Mesothelial cell of epicardium (in vitro differentiated cells): ENCODE measurements around the gene C19orf38. TPM values are rescaled to one million over a fixed set of nuclear protein-coding genes. Genes with fewer than 3 reads are reported as not detected.

Experiments
- DNase-seq, 2 experiments: peaks; one replicate each; pipeline ENCODE4 v3.0.0; 2021; ENCODE audit warnings: low spot score in 2 of 2; ENCODE audit not compliant: unreplicated experiment in 2 of 2
- H3K27ac Mint-ChIP-seq: 2 replicates; pipeline ENCODE4 v1.8.0; 2021; ENCODE audit warnings: mixed read lengths
- H3K27me3 Mint-ChIP-seq: 2 replicates; pipeline ENCODE4 v1.8.0; 2021; ENCODE audit warnings: low read depth, mixed read lengths
- H3K36me3 Mint-ChIP-seq: 2 replicates; pipeline ENCODE4 v1.8.0; 2021; ENCODE audit warnings: mixed read lengths
- H3K4me1 Mint-ChIP-seq: 2 replicates; pipeline ENCODE4 v1.8.0; 2021; ENCODE audit warnings: mixed read lengths
- H3K4me3 Mint-ChIP-seq: 2 replicates; pipeline ENCODE4 v1.8.0; 2021; ENCODE audit warnings: mild to moderate bottlenecking, moderate library complexity, mixed read lengths
- H3K9me3 Mint-ChIP-seq: 2 replicates; pipeline ENCODE4 v1.8.0; 2021; ENCODE audit warnings: mixed read lengths
- total RNA-seq: library from RNA; stranded (reverse); gene quantifications from 3 replicates; pipeline ENCODE4 v1.2.1, GENCODE V29; 2021
- TF ChIP-seq, protein P1 (sequence below): fragments of 200-600 bp; sonication (generic); IDR thresholded peaks from one replicate; pipeline ENCODE4 v1.5.0; 2021; ENCODE audit warnings: antibody characterized with exemption; ENCODE audit not compliant: unreplicated experiment

The C19orf38 gene
- total RNA-seq, 1 donor from 2014 or later = 2.3 TPM

DNA sequence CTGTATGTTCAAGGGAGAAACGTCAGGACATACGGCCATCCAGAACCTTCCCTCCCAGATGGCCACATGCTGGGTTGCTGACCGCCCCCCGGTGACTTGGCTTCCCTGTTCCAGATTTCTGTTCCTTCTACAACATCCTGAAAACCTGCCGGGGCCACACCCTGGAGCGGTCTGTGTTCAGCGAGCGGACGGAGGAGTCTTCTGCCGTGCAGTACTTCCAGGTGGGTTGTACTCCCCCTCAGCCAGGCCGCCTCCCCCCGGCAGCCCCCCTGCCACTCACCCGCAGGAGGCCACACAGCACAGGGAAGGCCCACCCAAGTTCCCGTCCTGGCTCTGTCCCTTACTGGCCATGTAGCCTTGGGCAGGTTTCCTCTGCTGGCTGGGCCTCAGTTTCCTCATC lies 59.7 kb downstream of the C19orf38 start:
- TF ChIP-seq, protein P1, sequence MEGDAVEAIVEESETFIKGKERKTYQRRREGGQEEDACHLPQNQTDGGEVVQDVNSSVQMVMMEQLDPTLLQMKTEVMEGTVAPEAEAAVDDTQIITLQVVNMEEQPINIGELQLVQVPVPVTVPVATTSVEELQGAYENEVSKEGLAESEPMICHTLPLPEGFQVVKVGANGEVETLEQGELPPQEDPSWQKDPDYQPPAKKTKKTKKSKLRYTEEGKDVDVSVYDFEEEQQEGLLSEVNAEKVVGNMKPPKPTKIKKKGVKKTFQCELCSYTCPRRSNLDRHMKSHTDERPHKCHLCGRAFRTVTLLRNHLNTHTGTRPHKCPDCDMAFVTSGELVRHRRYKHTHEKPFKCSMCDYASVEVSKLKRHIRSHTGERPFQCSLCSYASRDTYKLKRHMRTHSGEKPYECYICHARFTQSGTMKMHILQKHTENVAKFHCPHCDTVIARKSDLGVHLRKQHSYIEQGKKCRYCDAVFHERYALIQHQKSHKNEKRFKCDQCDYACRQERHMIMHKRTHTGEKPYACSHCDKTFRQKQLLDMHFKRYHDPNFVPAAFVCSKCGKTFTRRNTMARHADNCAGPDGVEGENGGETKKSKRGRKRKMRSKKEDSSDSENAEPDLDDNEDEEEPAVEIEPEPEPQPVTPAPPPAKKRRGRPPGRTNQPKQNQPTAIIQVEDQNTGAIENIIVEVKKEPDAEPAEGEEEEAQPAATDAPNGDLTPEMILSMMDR = no peak
- no peaks in the 10 kb centered on the region for H3K27me3 Mint-ChIP-seq
- no peak for DNase-seq
- H3K36me3 Mint-ChIP-seq = peaks cover 19% of the 10 kb centered on the region
- H3K9me3 Mint-ChIP-seq = peaks cover 3% of the 10 kb centered on the region
- H3K4me1 Mint-ChIP-seq = no peaks in the 10 kb centered on the region
- no peak overlapping the region for H3K4me3 Mint-ChIP-seq
- H3K27ac Mint-ChIP-seq = no peak overlapping the region

DNA sequence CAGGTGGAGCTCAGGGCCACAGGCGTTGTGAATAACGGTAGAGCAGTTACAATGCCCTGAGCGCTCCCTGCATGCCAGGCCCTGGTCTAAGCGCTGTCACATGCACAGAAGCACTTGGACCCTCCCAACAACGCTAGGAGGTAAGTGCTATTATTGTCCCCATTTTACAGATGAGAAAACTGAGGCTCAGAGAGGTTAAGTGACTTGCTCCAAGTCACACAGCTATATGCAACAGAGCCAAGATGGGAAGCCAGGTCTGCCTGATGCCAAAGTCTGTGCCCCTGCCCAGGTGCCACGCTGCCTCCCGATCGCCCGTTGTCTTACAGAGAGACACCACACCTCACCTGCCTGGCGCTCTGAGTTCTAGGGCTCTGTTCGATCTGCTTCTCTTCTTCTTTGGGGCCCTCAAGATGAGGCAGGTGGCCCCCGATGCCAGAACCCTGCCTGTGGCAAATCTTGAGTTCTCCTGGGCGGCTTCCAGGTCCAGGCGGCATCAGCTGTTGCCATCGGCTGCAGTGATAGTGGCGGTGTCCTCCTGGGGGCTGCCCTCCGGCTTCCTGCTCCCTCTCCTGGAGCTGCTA lies 60.3 kb downstream of the C19orf38 start:
- TF ChIP-seq, protein P1 = no peak
- Mint-ChIP-seq H3K9me3 (no peaks in the 10 kb centered on the region), H3K27me3 (no peaks in the 10 kb centered on the region), H3K27ac (no peak overlapping the region), H3K4me3 (no peak overlapping the region), H3K4me1 (no peaks in the 10 kb centered on the region), H3K36me3 (peaks cover 16% of the 10 kb centered on the region)
- DNase-seq = no peak

DNA sequence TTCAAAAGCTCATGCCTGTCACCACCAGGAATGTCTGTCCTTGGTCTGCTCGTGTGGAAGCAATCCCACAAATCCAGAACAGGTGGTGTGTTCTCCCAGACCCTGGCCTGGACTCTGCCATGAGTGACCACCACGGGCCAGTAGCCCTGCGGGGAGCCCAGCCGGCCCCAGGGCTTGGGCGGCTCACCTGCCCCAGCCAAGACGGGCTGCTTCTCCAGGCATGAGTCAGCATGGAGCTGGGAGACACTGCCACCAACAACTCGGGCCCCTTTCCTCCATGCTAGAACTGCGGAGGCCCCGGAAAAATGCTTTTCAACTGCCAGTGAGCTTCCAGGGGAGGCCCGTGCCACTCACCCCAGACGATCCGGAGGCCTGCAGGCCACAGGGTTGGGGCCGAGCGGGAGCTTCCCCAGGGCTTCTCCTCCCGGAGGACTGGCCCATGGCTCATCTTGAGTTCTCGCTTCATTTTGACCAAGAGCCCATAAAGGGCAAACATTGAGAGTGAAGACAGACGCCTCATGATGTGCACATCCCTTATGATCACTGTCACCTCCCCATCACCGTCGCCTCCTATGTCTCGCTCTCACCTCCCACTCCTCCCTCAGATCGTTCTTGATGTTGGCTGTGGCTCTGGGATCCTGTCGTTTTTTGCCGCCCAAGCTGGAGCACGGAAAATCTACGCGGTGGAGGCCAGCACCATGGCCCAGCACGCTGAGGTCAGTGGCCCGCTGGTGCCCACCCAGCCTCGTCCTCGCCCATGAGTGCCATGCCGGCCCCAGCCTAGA lies 63.6 kb downstream of the C19orf38 start:
- Mint-ChIP-seq H3K4me1 (no peaks in the 10 kb centered on the region), H3K36me3 (peaks cover 15% of the 10 kb centered on the region), H3K27ac (no peak overlapping the region), H3K27me3 (no peaks in the 10 kb centered on the region), H3K4me3 (no peak overlapping the region), H3K9me3 (no peaks in the 10 kb centered on the region)
- DNase-seq = no peak
- TF ChIP-seq, protein P1 = no peak

DNA sequence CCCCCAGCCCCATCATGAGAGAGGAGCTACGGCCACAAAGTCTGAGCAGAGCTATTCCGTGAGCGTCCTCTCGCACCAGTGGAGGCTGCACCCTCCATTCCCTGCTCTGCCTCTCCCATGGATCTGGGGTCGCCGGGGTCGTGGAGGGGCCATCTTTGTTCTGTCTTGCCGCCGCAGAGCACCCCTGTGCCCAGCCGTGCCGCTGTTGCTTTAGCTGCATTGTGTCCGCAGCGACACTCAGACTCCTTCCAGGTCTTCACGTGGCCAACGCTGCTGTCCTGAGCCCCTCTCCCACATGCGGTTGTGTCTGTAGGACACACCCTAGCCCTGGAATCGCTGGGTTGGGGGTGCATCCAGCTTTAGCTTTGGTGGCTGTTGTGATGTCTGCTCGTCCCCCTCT lies 64.4 kb downstream of the C19orf38 start:
- no peak for DNase-seq
- Mint-ChIP-seq H3K27ac (no peak overlapping the region), H3K9me3 (no peaks in the 10 kb centered on the region), H3K4me1 (no peaks in the 10 kb centered on the region), H3K27me3 (no peaks in the 10 kb centered on the region), H3K4me3 (no peak overlapping the region), H3K36me3 (peaks cover 16% of the 10 kb centered on the region)
- TF ChIP-seq, protein P1 = no peak

DNA sequence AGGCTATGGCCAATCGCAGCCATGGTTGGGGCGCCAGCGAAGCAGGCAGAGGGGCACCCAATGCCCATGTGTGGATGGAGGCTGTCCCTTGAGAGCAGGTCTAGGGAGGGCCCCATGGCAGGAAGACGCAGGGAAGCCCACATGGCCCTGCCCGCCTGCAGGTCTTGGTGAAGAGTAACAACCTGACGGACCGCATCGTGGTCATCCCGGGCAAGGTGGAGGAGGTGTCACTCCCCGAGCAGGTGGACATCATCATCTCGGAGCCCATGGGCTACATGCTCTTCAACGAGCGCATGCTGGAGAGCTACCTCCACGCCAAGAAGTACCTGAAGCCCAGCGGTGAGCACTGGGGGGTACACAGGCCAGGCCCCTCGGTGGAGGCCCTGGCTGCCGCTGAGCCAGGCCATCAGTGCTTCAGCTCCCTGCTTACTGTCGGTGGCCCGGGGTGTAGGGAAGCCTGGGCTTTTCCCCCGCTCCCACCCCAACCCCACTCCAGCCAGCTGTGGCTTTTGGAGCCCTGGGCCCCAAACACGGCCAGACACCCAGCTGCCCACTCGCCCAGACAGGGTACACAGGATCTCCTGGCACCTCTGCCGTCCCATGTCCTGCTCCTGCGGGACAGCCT lies 65.6 kb downstream of the C19orf38 start:
- Mint-ChIP-seq H3K4me3 (no peak overlapping the region), H3K27me3 (no peaks in the 10 kb centered on the region), H3K4me1 (no peaks in the 10 kb centered on the region), H3K36me3 (peaks cover 16% of the 10 kb centered on the region), H3K9me3 (no peaks in the 10 kb centered on the region), H3K27ac (no peak overlapping the region)
- TF ChIP-seq, protein P1 = no peak
- DNase-seq = no peak
